COLO829 (cell line): ENCODE data around the gene TMEM132A.
A peak's percentile ranks its signal among the peaks of the same experiment; 100 is the strongest.
"Not testable (repeated sequence)": the region's sequence is repeated elsewhere in the genome, so short reads cannot be mapped to it uniquely, and the experiment has no call there.

ENCODE experiments used
- DNase-seq: peaks from one replicate; pipeline ENCODE4 v3.0.0; 2012; ENCODE audit warnings: low spot score

The TMEM132A gene

GRCh38 chr11:60957188-60957587 lies 32.9 kb downstream of the TMEM132A start:
- DNase-seq: no peak

DNA sequence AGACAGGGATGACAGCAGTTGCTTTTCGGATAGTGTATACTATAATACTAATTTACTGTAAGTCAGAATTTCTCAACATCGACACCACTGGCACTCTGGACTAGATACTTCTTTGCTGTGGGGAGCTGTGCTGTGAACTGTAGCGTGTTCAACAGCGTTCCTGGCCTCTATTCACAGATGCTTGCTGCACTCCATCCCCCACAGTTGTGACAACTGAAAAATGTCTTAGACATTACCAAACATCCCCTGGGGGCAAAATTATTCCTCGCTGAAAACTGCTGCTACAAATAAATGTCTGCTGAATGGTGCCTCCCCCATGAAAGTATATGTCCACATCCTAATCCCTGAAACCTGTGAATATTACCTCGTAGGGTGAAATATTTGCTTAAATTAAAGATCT lies 35.2 kb downstream of the TMEM132A start:
- DNase-seq: no peak

DNA sequence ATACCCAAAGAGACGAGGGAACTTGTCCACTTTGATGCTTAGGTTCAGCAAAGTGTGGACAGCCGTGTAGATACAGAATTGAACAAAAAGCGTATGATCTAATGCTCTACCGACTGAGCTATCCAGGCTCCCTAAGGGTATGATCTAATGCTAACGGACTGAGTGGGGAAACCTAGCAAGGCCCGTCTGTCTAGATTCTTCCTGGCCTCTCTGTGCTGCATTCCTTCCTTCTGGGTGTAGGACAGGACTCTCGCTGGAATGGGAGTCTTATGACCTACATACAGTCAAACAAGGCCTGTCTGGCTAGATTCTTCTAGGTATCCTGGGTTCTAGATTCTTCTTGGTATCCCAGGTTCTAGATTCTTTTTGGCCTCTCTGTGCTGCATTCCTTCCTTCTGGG lies 36.1 kb downstream of the TMEM132A start:
- no peak for DNase-seq

- DNase-seq: no peak
Measured at GRCh38 chr11:60964801-60965200, 40.5 kb downstream of the TMEM132A start.

DNA sequence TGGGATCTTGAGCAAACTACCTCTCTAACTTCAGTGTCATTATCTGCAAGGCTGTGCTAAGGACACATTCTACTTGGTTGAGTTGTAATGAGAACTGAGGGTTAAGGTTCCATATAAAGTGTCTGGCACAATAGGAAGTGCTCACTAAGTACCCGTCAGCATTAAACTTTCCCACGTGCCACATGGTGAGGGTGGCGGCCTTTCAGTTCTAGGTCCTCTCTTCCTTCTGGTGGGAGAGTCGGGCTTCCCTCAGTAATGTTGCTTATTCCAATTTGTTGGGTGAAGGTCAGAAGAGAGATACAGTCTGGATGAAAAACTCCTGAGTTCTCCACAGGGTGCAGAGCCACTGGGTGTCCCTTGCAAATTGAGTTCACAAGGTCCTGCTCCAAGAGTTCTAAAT lies 42.6 kb downstream of the TMEM132A start:
- DNase-seq: no peak

- no peak for DNase-seq
Measured at GRCh38 chr11:60968223-60968622, 44.0 kb downstream of the TMEM132A start.

DNA sequence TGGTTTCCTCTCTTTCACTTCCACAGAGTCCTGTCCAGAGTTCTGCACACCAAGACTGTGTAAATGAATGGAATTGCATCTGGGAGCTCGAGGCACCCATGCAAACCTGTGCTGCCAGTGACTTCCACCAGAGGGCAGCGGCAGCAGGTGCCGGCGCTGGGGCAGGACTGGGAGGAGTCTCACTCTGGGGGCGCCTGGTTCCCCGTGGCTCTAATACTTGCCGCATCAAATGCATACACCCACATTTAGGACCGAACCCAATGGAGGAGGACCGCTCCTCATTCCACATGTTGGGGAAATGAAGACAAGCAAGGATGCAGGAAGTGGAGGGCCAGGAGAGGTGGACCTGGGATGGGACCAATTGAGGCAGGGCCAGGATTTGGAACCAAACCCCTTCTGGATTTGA lies 46.1 kb downstream of the TMEM132A start:
- DNase-seq: peak; percentile 47

- no peak for DNase-seq
Measured at GRCh38 chr11:60970890-60971289, 46.6 kb downstream of the TMEM132A start.

DNA sequence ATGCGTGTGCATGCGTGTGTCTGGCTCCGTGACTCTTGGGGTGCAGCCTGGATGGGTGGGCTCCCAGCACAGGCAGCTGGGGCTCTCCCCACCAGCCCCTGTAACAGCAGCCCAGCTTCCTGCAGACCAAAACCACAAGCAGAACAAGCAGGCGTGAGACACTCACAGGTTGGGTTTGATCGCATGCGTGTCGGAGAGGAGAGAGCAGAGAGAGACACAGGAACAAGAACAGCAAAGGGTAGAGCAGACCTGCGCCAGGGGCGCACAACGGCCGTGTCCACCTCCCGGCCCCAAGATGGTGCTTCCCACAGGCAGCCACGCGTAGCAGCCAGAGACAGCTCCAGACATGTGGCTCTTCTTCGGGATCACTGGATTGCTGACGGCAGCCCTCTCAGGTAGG lies 47.3 kb downstream of the TMEM132A start, which contains the start of gene CD6:
TSS of gene CD6 (plus strand) at position 161 of the 400 bp plus-strand sequence. CDS start at position 347, 186 bp downstream.
- DNase-seq: no peak

GRCh38 chr11:60972182-60973030 lies 48.1 kb downstream of the TMEM132A start:
- DNase-seq: no peak

DNA sequence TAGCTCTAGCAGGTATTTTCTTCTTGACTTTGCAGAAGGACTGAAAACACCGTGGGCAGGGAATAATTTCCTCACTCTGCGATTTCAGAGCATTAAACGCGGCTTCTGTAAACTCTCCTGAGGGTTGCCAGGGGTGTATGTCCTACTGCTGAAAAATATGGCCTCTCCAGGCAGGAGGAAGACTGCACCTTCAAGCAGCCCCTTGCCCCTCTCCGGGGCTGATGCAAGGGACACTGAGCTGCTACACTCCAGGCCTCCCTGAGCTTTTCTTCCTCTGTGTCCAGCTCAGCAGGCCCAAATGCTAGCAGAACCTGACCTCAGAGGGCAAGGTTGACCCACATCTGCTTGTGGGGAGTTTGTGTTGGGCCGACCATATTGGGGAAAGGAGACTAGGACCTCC lies 49.4 kb downstream of the TMEM132A start:
- no peak for DNase-seq

- DNase-seq: not testable (repeated sequence)
Measured at GRCh38 chr11:60974316-60974715, 50.1 kb downstream of the TMEM132A start.

GRCh38 chr11:60974726-60975125 lies 50.5 kb downstream of the TMEM132A start:
- peak; percentile 36 for DNase-seq

DNA sequence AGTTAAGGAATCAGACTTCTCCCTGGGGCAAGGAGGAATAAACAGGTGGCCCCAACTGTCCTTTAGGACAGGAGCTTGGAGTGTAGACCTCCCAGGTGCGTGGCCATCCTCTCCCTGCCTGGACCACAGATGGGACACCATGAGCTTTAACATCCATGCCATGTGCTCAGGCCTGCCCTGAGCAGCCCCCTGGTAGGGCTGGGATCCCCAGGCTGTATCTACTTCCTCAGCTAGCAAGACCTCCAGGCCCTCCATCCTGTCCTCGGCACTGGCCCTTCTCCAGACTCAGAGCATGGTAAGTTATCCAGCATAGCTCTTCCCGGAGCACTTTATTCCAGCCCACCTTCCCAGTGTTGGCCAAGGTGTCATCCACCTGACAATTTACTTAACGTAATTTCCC lies 53.0 kb downstream of the TMEM132A start:
- DNase-seq: no peak

- DNase-seq: no peak
Measured at GRCh38 chr11:60977836-60978235, 53.6 kb downstream of the TMEM132A start.

DNA sequence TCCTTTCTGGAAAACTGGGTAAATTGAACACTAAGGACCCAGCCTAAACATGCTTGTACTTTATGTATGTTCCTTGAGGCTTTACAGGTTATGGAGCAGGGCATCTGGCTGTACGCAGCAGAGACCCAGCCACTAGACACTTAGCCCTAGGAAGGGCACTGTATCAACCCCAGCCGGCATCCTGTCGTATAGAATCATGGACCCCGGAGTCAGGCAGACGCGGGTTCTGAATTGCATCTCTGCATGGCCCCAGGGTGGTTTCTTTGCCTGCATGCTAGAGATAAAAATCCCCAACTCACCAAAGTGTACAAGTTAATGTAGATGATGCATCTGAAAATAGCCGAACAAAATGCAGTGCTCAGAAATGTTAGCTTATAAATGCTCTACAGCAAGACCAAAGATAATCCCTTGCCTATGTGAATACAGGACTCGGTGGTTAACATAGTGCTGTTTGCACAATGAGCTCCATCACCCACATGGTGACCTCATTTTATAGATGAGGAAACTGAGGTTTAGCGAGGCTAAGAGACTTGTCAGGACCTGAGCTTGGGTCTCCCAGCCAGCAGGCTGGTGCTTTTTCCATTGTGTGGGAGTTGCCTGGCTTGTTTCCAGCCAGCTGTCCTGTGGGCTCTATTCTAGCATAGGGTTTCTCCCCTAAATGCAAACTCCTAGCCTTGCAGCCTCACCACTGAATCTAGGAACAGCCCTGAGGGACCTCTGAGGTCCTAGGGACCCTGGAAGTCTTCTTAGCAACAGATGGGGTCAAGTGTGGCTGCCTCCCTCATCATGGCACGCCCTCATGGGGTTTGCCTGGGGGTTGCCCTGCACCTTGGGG lies 54.5 kb downstream of the TMEM132A start:
- no peak for DNase-seq

DNA sequence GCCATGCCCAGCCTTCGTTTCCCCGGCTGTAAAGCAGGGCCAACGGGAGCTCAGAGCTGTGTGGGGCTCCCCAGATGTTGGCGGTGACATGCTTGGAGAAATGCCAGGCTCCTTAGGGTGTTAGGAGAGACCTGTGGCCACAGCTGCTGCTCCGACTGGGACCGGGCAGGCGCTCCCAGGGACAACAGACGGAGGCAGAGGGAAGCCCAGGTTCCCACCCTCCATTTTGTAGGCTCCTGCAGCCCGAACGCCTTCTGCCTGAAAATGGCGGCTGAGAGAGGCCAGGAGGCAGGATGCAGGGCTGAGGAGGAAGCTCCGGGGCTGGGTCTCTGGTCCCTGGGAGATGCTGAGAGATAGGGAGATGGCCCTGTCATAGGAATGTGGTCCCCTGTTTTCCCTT lies 57.3 kb downstream of the TMEM132A start:
- no peak for DNase-seq

GRCh38 chr11:60982184-60982583 lies 57.9 kb downstream of the TMEM132A start:
- DNase-seq: no peak

GRCh38 chr11:60984149-60984548 lies 59.9 kb downstream of the TMEM132A start:
- no peak for DNase-seq

DNA sequence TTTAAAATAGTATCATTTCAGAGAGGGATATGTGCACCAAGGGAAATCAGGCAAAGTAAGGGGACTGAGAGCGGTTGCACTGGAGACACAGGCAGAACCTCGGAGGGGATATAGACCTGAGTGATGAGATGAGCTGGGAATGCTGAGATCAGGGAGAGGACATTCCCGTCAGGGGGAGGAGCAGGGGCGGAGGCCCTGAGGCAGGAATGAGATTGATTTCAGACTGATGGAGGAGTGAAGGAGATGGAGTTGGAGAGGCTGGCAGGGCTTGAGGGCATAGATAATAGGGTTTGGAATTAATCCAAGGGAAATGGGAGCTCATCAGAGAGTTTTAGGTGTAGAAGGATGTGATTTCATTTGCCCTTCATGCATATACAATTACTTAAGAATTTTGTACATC lies 60.4 kb downstream of the TMEM132A start:
- no peak for DNase-seq

GRCh38 chr11:60985501-60985900 lies 61.2 kb downstream of the TMEM132A start:
- DNase-seq: no peak

DNA sequence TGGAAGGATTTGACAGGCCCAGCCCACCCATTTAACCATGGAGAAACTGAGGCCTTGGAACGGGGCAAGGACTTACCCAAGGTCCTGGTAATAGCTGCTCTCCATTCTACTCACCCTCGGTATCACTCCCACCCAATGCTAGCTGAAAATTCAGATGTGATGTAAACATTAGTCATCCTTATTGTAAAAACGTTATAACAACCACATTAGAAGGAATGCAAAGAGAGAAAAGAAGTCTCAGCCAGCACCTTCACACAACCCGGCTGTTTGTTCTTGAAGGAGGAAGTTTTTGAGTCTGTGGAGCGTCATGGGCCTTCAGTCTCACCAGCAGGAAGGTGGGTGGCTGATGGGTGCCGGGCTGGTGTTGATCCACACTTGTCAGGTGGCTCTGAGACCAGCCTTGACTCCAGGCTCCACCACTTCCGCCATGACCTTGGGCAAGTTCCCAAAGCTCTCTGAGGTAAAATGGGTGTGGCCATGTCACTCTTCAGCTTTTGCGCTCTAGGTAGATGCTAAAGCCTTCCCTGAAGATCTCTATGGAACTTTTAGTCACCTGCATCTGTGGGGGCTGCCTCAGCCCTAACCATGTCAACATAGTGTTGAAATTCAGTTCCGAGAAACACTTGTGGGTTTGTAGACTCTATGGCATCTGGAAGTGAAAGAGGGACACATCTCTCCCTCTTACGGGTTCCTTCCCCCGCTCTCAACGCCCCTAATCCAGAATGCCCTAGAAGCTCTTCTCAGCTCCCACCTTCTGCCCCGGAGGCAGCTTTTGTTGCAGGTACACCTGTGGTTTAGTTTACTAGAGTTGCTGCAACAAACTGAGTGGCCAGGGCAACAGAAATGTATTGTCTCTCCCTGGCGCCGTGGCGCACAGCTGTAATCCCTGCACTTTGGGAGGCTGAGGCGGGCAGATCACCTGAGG lies 62.0 kb downstream of the TMEM132A start:
- DNase-seq: peak; percentile 28
